ENCODE results near the gene MYL5. TPM values are rescaled to one million over a fixed set of nuclear protein-coding genes. Genes with fewer than 3 reads are reported as not detected.

The MYL5 gene
- total and polyA plus RNA-seq, 3 experiments from 2014 or later, result 5.2 to 19.5 (median 17.1) TPM

Other genes with a start within 250 kb of the MYL5 start
- 10 to 100 TPM; 31.1 to 31.5 TPM for gene ZNF721, start 175.4 kb upstream of the MYL5 start, total RNA-seq
- gene ZNF721, start 175.4 kb upstream of the MYL5 start, polyA plus RNA-seq, result 42.1 TPM
- gene PIGG, start 175.3 kb upstream of the MYL5 start, total RNA-seq, result 10 to 100 TPM; 38.1 to 43.8 TPM
- gene PIGG, start 175.3 kb upstream of the MYL5 start, polyA plus RNA-seq, result 26.9 TPM
- not detected for gene TMEM271, start 98.2 kb upstream of the MYL5 start, total RNA-seq
- not detected for gene TMEM271, start 98.2 kb upstream of the MYL5 start, polyA plus RNA-seq
- gene PDE6B, start 49.0 kb upstream of the MYL5 start, total RNA-seq, result 10 to 100 TPM in 1 of 2 experiments, 1 to 10 TPM in 1; 9.3 to 10.1 TPM
- gene PDE6B, start 49.0 kb upstream of the MYL5 start, polyA plus RNA-seq, result 21.5 TPM
- gene ATP5ME, start 266 bp upstream of the MYL5 start, total RNA-seq, result 100 to 1,000 TPM; 284 to 291 TPM
- gene ATP5ME, start 266 bp upstream of the MYL5 start, polyA plus RNA-seq, result 441 TPM
- gene SLC49A3, start 14.6 kb downstream of the MYL5 start, total RNA-seq, result 1 to 10 TPM in 1 of 2 experiments, under 1 TPM in 1; 0.80 to 1.1 TPM
- gene SLC49A3, start 14.6 kb downstream of the MYL5 start, polyA plus RNA-seq, result 0.52 TPM
- gene PCGF3, start 31.3 kb downstream of the MYL5 start, total RNA-seq, result 10 to 100 TPM; 24.7 to 26.1 TPM
- 4.8 TPM for gene PCGF3, start 31.3 kb downstream of the MYL5 start, polyA plus RNA-seq
- under 1 TPM; 0.13 to 0.16 TPM for gene CPLX1, start 151.6 kb downstream of the MYL5 start, total RNA-seq
- not detected for gene CPLX1, start 151.6 kb downstream of the MYL5 start, polyA plus RNA-seq